GM23338 (cell line): ENCODE results near the gene TENM4. TPM values are rescaled to one million over a fixed set of nuclear protein-coding genes. Genes with fewer than 3 reads are reported as not detected.

ENCODE experiments used
- ATAC-seq: fragments of 200-7000 bp; cut with Tn5 transposase; 3 replicates; pipeline ENCODE4 v1.9.1; 2020
- DNase-seq: peaks from one replicate; pipeline ENCODE4 v3.0.0-alpha.2; 2015; ENCODE audit warnings: low spot score
- H2AFZ ChIP-seq: fragments of 200-600 bp; sonication (generic); 2 replicates; pipeline ENCODE4 v1.8.0; 2016; ENCODE audit warnings: antibody characterized with exemption, mild to moderate bottlenecking, moderate library complexity
- H3F3A ChIP-seq: fragments of 200-600 bp; sonication (generic); replicated peaks from 2 replicates; pipeline ENCODE4 v1.8.0; 2017; ENCODE audit warnings: antibody characterized with exemption, mixed run types, low read depth
- H3K27ac ChIP-seq: fragments of 200-600 bp; sonication (generic); 2 replicates; pipeline ENCODE4 v1.6.1; 2016; ENCODE audit warnings: low read depth
- H3K27me3 ChIP-seq: fragments of 200-600 bp; sonication (generic); 2 replicates; pipeline ENCODE4 v1.8.0; 2016; ENCODE audit warnings: mild to moderate bottlenecking, mixed run types, moderate library complexity; ENCODE audit not compliant: insufficient read depth
- H3K36me3 ChIP-seq: fragments of 200-600 bp; sonication (generic); 2 replicates; pipeline ENCODE4 v1.8.0; 2016; ENCODE audit warnings: mild to moderate bottlenecking; ENCODE audit not compliant: insufficient read depth
- H3K4me1 ChIP-seq: fragments of 200-600 bp; sonication (generic); 2 replicates; pipeline ENCODE4 v1.8.0; 2016; ENCODE audit warnings: mild to moderate bottlenecking, moderate library complexity; ENCODE audit not compliant: insufficient read depth
- H3K4me2 ChIP-seq: fragments of 200-600 bp; sonication (generic); 2 replicates; pipeline ENCODE4 v1.7.1; 2017; ENCODE audit warnings: mixed run types
- H3K4me3 ChIP-seq: fragments of 200-600 bp; sonication (generic); 2 replicates; pipeline ENCODE4 v1.6.1; 2016; ENCODE audit warnings: mixed run types
- H3K79me2 ChIP-seq: fragments of 200-600 bp; sonication (generic); replicated peaks from 2 replicates; pipeline ENCODE4 v1.8.0; 2017; ENCODE audit warnings: mild to moderate bottlenecking; ENCODE audit not compliant: insufficient read depth
- H3K9me2 ChIP-seq: fragments of 200-600 bp; sonication (generic); 2 replicates; pipeline ENCODE4 v1.8.0; 2017; ENCODE audit not compliant: insufficient read depth
- H4K20me1 ChIP-seq: fragments of 200-600 bp; sonication (generic); replicated peaks from 2 replicates; pipeline ENCODE4 v1.8.0; 2017; ENCODE audit warnings: mild to moderate bottlenecking; ENCODE audit not compliant: insufficient read depth
- H3K27ac Mint-ChIP-seq: 2 replicates; pipeline ENCODE4 v1.8.0; 2020; ENCODE audit warnings: inconsistent platforms, mild to moderate bottlenecking, moderate library complexity, mixed read lengths
- H3K27me3 Mint-ChIP-seq: 3 replicates; pipeline ENCODE4 v1.8.0; 2022; ENCODE audit warnings: low read depth, mild to moderate bottlenecking, moderate library complexity, mixed read lengths, inconsistent platforms; ENCODE audit not compliant: insufficient read depth, poor library complexity
- H3K36me3 Mint-ChIP-seq: 3 replicates; pipeline ENCODE4 v1.8.0; 2021; ENCODE audit warnings: low read depth, mild to moderate bottlenecking, inconsistent platforms, moderate library complexity, mixed read lengths
- H3K4me1 Mint-ChIP-seq: 3 replicates; pipeline ENCODE4 v1.8.0; 2020; ENCODE audit warnings: mild to moderate bottlenecking, inconsistent platforms, mixed read lengths
- H3K4me3 Mint-ChIP-seq: 3 replicates; pipeline ENCODE4 v1.8.0; 2021; ENCODE audit warnings: moderate library complexity, mild to moderate bottlenecking, inconsistent platforms, mixed read lengths
- H3K9me3 Mint-ChIP-seq: 3 replicates; pipeline ENCODE4 v1.8.0; 2020; ENCODE audit warnings: moderate library complexity, mild to moderate bottlenecking, inconsistent platforms, mixed read lengths
- ETS1 ChIP-seq: IDR thresholded peaks from 2 replicates; pipeline ENCODE4 v1.6.1; 2016; ENCODE audit warnings: antibody characterized with exemption
- NANOG ChIP-seq: IDR thresholded peaks from 2 replicates; pipeline ENCODE4 v1.6.1; 2016; ENCODE audit warnings: antibody characterized with exemption, borderline replicate concordance
- REST ChIP-seq: IDR thresholded peaks from one replicate; pipeline ENCODE4 v1.6.1; 2018; ENCODE audit warnings: antibody characterized with exemption; ENCODE audit not compliant: unreplicated experiment
- ZNF114 ChIP-seq: fragments of 250-450 bp; sonication (Bioruptor Pico); IDR thresholded peaks from 2 replicates; pipeline ENCODE4 v1.5.0; 2020; ENCODE audit warnings: mild to moderate bottlenecking, moderate library complexity
- ZNF462 ChIP-seq: fragments of 250-450 bp; sonication (Bioruptor Pico); IDR thresholded peaks from 2 replicates; pipeline ENCODE4 v1.5.0; 2020; ENCODE audit warnings: mild to moderate bottlenecking, moderate library complexity
- polyA plus RNA-seq: library from polyadenylated mRNA; unstranded; fragments of >200 nt; fragmentation: Nextera tagmentation; extraction: Ambion mirVana; gene quantifications from 2 replicates; pipeline ENCODE4 v1.2.1, GENCODE V29; 2016
- total RNA-seq: library from RNA; depleted of rRNA; stranded (reverse); fragments of >200 nt; shearing (Covaris generic); gene quantifications from 2 replicates; pipeline ENCODE4 v1.2.3, GENCODE V29; 2014

The TENM4 gene
- total and polyA plus RNA-seq, 2 experiments from 2014 or later = 7.3 TPM

GRCh38 chr11:78929906-78930220, 511.0 kb downstream of the TENM4 start:
- Histone ChIP-seq H3F3A (0 out of 2 replicates have a peak, but pooled peaks cover 4% of the 10 kb centered on the region), H3K27ac (no peak overlapping the region), H3K79me2 (no peaks in the 10 kb centered on the region), H3K4me3 (peak overlapping the region; percentile 27), H3K9me2 (no peaks in the 10 kb centered on the region), H4K20me1 (no peaks in the 10 kb centered on the region; the same call in 1 of the 2 replicates), H2AFZ (no peak overlapping the region), H3K27me3 (peaks cover 69% of the 10 kb centered on the region), H3K4me2 (peak overlapping the region; percentile 61), H3K4me1 (peaks cover 40% of the 10 kb centered on the region), H3K36me3 (no peaks in the 10 kb centered on the region)
- no peak overlapping the region for H3K27ac Mint-ChIP-seq
- peaks cover 13% of the 10 kb centered on the region for H3K9me3 Mint-ChIP-seq
- DNase-seq (no peak), ATAC-seq (peak; percentile 40)
- peak overlapping the region; percentile 35; the same call in 2 of the 3 replicates for H3K4me3 Mint-ChIP-seq
- H3K36me3 Mint-ChIP-seq = peaks cover 11% of the 10 kb centered on the region; the same call in 2 of the 3 replicates
- no peak for TF ChIP-seq ETS1
- H3K4me1 Mint-ChIP-seq = peaks cover 44% of the 10 kb centered on the region
- peaks cover 57% of the 10 kb centered on the region for H3K27me3 Mint-ChIP-seq

GRCh38 chr11:78929207-78929905, 511.5 kb downstream of the TENM4 start:
- Histone ChIP-seq H3F3A (0 out of 2 replicates have a peak, but pooled peaks cover 4% of the 10 kb centered on the region), H3K36me3 (no peaks in the 10 kb centered on the region), H3K79me2 (no peaks in the 10 kb centered on the region), H2AFZ (no peak overlapping the region), H3K27ac (no peak overlapping the region), H3K4me2 (peak overlapping the region; percentile 61), H3K4me1 (peaks cover 40% of the 10 kb centered on the region), H4K20me1 (no peaks in the 10 kb centered on the region; the same call in 1 of the 2 replicates), H3K4me3 (peak overlapping the region; percentile 30), H3K27me3 (peaks cover 69% of the 10 kb centered on the region), H3K9me2 (no peaks in the 10 kb centered on the region)
- Mint-ChIP-seq H3K27ac (no peak overlapping the region), H3K27me3 (peaks cover 57% of the 10 kb centered on the region), H3K36me3 (peaks cover 11% of the 10 kb centered on the region; the same call in 2 of the 3 replicates), H3K4me3 (peak overlapping the region; percentile 35), H3K9me3 (peaks cover 13% of the 10 kb centered on the region), H3K4me1 (peaks cover 44% of the 10 kb centered on the region)
- ATAC-seq (peak; percentile 96), DNase-seq (peak; percentile 95)
- TF ChIP-seq ZNF462 (peak; percentile 89), ETS1 (no peak; the same call in 1 of the 2 replicates), REST (no peak), ZNF114 (CRISPR knock-in tag) (0 out of 2 replicates have a peak, but pooled peaks have one; percentile 11), NANOG (peak; percentile 89)
